ENCODE measurements around the gene DOK6. TPM values are rescaled to one million over a fixed set of nuclear protein-coding genes. Genes with fewer than 3 reads are reported as not detected.

DOK6 gene
- total RNA-seq, 1 donor from 2014 or later = 7.0 TPM

DNA sequence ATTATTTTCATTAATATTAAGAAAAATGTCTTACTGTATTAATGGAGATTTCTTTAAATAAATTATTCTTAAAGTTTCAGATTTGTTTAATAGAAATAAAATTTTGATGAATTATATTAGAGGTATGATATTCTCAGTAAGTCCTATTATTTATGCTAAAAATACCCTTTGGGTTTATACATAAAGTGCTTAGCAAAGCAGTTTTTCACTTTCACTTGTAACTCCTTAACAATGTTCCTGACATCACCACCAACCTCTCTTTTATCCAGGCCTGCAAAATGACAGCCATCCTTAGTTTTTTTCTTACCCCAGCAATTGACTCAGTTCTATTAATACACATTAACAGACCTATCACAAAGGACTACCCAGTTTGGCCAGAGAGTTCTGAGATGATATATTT lies 376.6 kb downstream of the DOK6 start:
- no peak overlapping the region for H3K27ac Mint-ChIP-seq
- H3K27me3 Mint-ChIP-seq = no peaks in the 10 kb centered on the region
- H3K36me3 Mint-ChIP-seq (ENCODE audit: insufficient read depth) = no peaks in the 10 kb centered on the region
- no peak for DNase-seq (ENCODE audit: low spot score, unreplicated experiment)
- H3K9me3 Mint-ChIP-seq (ENCODE audit: low read depth) = peaks cover 9% of the 10 kb centered on the region
- TF ChIP-seq, protein P1, sequence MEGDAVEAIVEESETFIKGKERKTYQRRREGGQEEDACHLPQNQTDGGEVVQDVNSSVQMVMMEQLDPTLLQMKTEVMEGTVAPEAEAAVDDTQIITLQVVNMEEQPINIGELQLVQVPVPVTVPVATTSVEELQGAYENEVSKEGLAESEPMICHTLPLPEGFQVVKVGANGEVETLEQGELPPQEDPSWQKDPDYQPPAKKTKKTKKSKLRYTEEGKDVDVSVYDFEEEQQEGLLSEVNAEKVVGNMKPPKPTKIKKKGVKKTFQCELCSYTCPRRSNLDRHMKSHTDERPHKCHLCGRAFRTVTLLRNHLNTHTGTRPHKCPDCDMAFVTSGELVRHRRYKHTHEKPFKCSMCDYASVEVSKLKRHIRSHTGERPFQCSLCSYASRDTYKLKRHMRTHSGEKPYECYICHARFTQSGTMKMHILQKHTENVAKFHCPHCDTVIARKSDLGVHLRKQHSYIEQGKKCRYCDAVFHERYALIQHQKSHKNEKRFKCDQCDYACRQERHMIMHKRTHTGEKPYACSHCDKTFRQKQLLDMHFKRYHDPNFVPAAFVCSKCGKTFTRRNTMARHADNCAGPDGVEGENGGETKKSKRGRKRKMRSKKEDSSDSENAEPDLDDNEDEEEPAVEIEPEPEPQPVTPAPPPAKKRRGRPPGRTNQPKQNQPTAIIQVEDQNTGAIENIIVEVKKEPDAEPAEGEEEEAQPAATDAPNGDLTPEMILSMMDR (IDR thresholded peaks at IDR 0.05; ENCODE audit: unreplicated experiment) = no peak
- H3K4me3 Mint-ChIP-seq (ENCODE audit: low read depth) = no peak overlapping the region
- H3K4me1 Mint-ChIP-seq (ENCODE audit: low read depth) = no peaks in the 10 kb centered on the region

GRCh38 chr18:69778680-69779079 lies 378.0 kb downstream of the DOK6 start:
- H3K27me3 Mint-ChIP-seq = no peaks in the 10 kb centered on the region
- H3K4me3 Mint-ChIP-seq (ENCODE audit: low read depth) = no peak overlapping the region

GRCh38 chr18:69780851-69781250 lies 380.2 kb downstream of the DOK6 start:
- H3K36me3 Mint-ChIP-seq (ENCODE audit: insufficient read depth) = no peaks in the 10 kb centered on the region
- H3K9me3 Mint-ChIP-seq (ENCODE audit: low read depth) = no peaks in the 10 kb centered on the region
- H3K27me3 Mint-ChIP-seq = no peaks in the 10 kb centered on the region
- H3K4me1 Mint-ChIP-seq (ENCODE audit: low read depth) = no peaks in the 10 kb centered on the region
- no peak for DNase-seq (ENCODE audit: low spot score, unreplicated experiment)
- TF ChIP-seq, protein P1 (IDR thresholded peaks at IDR 0.05; ENCODE audit: unreplicated experiment) = no peak
- no peak overlapping the region for H3K27ac Mint-ChIP-seq
- no peak overlapping the region for H3K4me3 Mint-ChIP-seq (ENCODE audit: low read depth)

More at GRCh38 chr18:69778680-69779079, 378.0 kb downstream of the DOK6 start:
- DNase-seq (ENCODE audit: low spot score, unreplicated experiment) = no peak
- no peaks in the 10 kb centered on the region for H3K4me1 Mint-ChIP-seq (ENCODE audit: low read depth)
- H3K36me3 Mint-ChIP-seq (ENCODE audit: insufficient read depth) = no peaks in the 10 kb centered on the region
- H3K27ac Mint-ChIP-seq = no peak overlapping the region
- TF ChIP-seq, protein P1 (IDR thresholded peaks at IDR 0.05; ENCODE audit: unreplicated experiment) = no peak
- H3K9me3 Mint-ChIP-seq (ENCODE audit: low read depth) = no peaks in the 10 kb centered on the region

GRCh38 chr18:69784815-69785214 lies 384.1 kb downstream of the DOK6 start:
- Mint-ChIP-seq H3K9me3 (ENCODE audit: low read depth) (no peaks in the 10 kb centered on the region), H3K4me3 (ENCODE audit: low read depth) (no peak overlapping the region), H3K36me3 (ENCODE audit: insufficient read depth) (no peaks in the 10 kb centered on the region), H3K4me1 (ENCODE audit: low read depth) (no peaks in the 10 kb centered on the region), H3K27ac (no peak overlapping the region), H3K27me3 (no peaks in the 10 kb centered on the region)
- DNase-seq (ENCODE audit: low spot score, unreplicated experiment) = no peak
- TF ChIP-seq, protein P1 (IDR thresholded peaks at IDR 0.05; ENCODE audit: unreplicated experiment) = no peak

GRCh38 chr18:69785466-69785865 lies 384.8 kb downstream of the DOK6 start:
- Mint-ChIP-seq H3K36me3 (ENCODE audit: insufficient read depth) (no peaks in the 10 kb centered on the region), H3K27ac (no peak overlapping the region)

More at GRCh38 chr18:69785466-69785865, 384.8 kb downstream of the DOK6 start:
- TF ChIP-seq, protein P1 (IDR thresholded peaks at IDR 0.05; ENCODE audit: unreplicated experiment) = no peak
- no peak for DNase-seq (ENCODE audit: low spot score, unreplicated experiment)
- H3K9me3 Mint-ChIP-seq (ENCODE audit: low read depth) = no peaks in the 10 kb centered on the region
- H3K27me3 Mint-ChIP-seq = no peaks in the 10 kb centered on the region
- no peak overlapping the region for H3K4me3 Mint-ChIP-seq (ENCODE audit: low read depth)
- no peaks in the 10 kb centered on the region for H3K4me1 Mint-ChIP-seq (ENCODE audit: low read depth)

All from progenitor cell of endocrine pancreas (in vitro differentiated cells).